ENCODE measurements around the gene PRKCA.

DNA sequence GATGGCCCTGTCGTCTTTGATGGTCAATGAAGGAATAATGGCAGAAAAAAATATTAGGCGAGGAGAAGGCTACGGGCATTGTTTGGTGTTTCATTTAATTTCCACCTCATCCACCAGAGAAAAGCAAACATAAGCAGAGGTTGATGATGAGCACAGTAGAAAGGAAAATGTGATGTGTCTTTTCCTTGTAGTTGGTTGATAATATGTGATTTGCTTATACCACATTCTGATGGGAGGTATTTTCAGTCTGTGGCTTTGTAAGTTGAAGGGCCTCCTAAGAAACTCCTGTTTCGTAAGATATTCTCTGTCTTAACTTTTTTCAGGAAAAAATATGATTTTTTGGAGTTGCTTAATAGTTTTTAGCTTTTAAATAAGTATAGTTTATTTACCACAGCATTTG lies 215.7 kb downstream of the PRKCA start:
- TF ChIP-seq SP1 (CRISPR knock-in tag; conservative IDR thresholded peaks at IDR 0.05) (no peak), TCF7 (CRISPR knock-in tag; IDR thresholded peaks at IDR 0.05; ENCODE audit: low read depth) (no peak), FOXP1 (CRISPR knock-in tag; IDR thresholded peaks at IDR 0.05; ENCODE audit: borderline replicate concordance) (no peak), ZNF232 (CRISPR knock-in tag; IDR thresholded peaks at IDR 0.05) (no peak)
- TF ChIP-seq, protein P1, sequence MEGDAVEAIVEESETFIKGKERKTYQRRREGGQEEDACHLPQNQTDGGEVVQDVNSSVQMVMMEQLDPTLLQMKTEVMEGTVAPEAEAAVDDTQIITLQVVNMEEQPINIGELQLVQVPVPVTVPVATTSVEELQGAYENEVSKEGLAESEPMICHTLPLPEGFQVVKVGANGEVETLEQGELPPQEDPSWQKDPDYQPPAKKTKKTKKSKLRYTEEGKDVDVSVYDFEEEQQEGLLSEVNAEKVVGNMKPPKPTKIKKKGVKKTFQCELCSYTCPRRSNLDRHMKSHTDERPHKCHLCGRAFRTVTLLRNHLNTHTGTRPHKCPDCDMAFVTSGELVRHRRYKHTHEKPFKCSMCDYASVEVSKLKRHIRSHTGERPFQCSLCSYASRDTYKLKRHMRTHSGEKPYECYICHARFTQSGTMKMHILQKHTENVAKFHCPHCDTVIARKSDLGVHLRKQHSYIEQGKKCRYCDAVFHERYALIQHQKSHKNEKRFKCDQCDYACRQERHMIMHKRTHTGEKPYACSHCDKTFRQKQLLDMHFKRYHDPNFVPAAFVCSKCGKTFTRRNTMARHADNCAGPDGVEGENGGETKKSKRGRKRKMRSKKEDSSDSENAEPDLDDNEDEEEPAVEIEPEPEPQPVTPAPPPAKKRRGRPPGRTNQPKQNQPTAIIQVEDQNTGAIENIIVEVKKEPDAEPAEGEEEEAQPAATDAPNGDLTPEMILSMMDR (IDR thresholded peaks at IDR 0.05): no peak

Data from WTC11 (cell line).